NCI-H2227 treated with DMSO at 0.1 percent for 48 hours (cell line): ENCODE measurements around the gene FAM217B.
"Not testable (repeated sequence)": the region's sequence is repeated elsewhere in the genome, so short reads cannot be mapped to it uniquely, and the experiment has no call there.

Experiments used
- DNase-seq: peaks from one replicate; lab custom pipeline; 2025; lab: John Stamatoyannopoulos, UW

FAM217B gene

DNA sequence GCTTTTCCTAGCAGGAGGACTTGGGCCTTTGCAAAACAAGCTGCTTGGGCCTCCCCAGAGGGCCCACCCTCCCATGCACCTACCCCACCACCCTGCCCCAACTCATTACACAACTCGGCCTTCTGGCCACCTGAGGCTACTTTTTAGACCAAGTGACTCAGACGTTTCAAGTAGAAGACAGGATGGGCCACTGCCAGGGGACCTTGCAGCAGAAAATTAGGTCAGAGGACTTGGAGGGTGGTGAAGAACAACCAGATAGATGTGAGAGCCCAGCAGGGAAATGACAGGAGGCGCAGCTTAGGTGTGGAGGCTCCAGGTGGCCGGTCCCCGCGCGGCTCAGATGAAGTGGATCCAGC lies 1.5 kb upstream of the FAM217B start:
- DNase-seq = no peak

DNA sequence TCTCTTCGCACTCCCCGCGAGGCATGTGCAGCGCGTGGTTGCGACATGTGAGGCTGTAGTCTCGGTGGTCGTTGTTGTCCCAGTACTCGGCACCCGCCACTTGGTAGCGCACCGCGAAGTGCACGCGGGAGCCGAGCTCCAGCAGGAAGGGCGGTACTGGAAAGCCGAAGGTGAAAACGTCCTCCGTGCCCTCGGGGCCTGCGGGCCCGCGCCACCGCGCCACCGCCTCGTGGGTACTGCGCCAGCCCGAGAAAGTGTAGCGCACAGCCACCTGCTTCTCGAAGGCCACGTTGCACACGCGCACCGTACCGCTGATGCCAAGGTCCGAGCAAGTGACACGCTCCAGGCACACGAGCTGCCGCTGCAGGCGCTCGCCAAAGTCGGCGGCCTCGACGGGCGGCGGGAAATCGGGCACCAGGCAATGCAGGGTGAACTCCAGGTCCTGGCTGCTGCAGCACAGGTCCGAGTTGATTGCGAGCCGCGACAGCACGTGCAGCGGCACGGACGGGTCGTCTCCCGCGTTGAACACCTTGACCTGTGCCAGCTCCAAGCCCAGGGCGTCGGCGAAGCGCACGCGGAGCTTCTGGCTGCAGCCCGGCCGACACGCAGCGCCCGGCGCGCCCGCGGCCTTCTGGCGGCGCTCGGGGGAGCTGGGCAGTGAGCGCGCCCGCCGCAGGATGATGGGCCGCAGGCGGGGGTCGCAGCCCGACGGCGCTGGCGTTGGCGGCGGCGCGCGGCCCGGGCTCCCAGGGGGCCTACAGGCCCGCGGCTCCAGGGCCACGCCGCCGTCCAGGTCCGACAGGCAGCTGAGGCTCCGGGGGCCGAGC lies 924 bp upstream of the FAM217B start:
- DNase-seq = no peak

DNA sequence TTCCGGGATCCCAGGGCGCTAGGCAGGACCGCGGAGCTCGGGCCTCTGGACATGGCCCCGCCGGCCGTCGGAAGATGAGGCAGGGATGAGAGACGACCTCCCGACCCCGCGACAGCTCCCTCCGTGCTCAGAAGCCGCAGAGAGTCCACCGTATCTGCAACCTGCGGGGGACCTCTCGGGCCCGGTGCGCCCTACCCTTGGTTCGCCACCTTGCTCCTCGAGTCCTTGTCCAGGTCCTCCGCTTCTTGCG lies 385 bp upstream of the FAM217B start:
- DNase-seq = no peak

GRCh38 chr20:59940956-59941294 lies 736 bp downstream of the FAM217B start:
- DNase-seq = no peak

- no peak for DNase-seq
Measured at GRCh38 chr20:59942245-59942644, 2.1 kb downstream of the FAM217B start.

- no peak for DNase-seq
Measured at GRCh38 chr20:59944726-59945125, 4.5 kb downstream of the FAM217B start.

DNA sequence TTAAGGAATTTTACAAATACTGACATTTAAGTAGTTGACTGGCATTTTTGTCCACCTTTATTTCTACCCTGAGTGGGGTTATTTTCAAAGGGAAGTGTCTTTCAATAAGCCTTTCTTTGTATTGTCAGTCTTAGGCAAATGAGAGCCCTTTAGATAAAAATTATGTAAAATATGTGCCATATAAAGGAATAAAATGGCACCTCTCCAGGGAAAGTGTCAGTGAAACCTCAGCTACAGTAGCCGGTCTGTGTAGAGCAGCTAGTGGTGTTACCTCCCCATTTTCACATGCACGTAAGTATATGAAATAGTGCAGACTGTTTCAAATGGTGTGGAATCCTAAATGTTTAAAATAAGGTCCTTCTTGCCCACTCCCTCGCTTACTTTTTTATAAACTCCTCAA lies 5.0 kb downstream of the FAM217B start:
- DNase-seq = no peak

DNA sequence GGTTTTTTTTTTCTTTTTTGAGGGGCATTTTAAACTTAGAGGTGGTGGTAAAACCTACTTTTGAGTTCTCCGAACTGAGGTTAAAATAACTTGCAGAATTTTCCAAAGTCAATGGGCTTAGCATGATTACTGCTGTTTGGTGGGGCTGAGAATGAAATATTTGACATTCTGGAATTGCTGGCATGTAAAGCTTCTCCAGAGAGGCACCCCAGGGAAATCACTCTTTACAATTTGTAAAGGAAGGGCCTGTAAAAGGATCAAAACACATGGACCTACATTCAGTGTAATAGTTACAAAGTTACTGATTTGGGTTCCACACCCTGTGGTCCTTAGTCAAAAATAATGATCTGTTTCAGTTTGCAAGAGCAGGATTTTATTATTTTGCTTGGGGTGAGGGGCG lies 5.5 kb downstream of the FAM217B start:
- no peak for DNase-seq

DNA sequence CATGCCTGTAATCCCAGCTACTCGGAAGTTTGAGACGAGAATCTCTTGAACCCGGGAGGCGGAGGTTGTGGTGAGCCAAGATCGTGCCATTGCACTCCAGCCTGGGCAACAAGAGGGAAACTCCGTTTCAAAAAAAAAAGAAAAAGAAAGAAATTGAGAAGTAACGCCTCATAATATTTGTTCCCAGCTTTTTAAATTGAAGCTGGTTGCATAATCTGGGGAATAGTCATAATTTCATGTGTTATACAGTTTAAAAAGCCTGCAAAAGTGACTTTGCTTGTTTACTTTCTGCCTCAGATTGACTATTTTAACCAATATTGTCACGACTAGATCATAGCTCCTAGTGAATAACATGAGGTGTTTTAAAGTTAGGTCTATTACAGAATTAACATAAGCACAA lies 7.2 kb downstream of the FAM217B start:
- DNase-seq = no peak

GRCh38 chr20:59948212-59948611 lies 8.0 kb downstream of the FAM217B start:
- DNase-seq = no peak

GRCh38 chr20:59948828-59949720 lies 8.9 kb downstream of the FAM217B start:
- DNase-seq = peak; percentile 52

- DNase-seq = no peak
Measured at GRCh38 chr20:59949911-59950310, 9.7 kb downstream of the FAM217B start.

DNA sequence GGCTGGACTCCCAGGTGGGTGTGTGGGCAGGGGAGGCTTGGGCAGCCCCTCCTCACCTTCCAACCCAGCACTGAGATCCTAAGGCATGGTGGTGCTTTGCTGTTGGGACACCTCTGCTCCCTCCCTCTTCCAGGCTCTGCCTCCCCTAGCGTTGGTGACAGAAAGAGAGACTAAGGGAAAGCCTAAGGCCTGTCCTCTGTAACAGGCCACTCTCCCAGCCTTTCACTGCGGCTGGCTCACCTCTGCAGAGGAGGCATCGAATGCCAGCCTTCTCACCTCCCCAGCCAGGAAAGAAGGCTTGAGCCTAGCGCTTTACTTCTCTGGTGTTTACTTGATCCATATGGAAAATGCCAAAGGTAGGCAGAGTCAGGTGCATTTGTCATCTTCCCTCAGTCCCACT lies 14.5 kb downstream of the FAM217B start:
- DNase-seq = no peak

GRCh38 chr20:59955131-59955796 lies 15.1 kb downstream of the FAM217B start:
- DNase-seq = peak; percentile 53

GRCh38 chr20:59957568-59957967 lies 17.4 kb downstream of the FAM217B start:
- DNase-seq = not testable (repeated sequence)

DNA sequence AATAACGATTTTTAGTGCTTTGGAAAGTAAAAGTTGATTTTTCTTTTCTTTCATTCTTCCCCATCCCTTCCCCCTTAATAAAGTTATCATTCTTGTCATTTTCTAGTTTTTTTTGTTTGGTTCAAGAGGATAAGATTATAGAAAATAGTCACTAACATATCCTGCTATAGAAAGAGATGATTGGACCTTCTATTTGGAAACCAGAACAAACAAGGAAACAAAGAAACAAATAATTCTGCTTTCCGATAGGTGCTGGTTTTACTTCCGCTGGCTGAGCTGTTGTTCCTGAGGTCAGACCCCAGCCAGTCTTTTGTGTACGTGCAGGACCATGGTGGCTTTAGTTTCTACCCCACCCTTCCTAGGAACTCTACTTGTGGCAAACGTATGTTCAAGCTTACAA lies 17.9 kb downstream of the FAM217B start, which contains the start of gene CDH26:
CDH26 (plus strand) TSS at position 301 of the 400 bp plus-strand sequence. CDS start 304 bp downstream, outside the sequence.
- DNase-seq = no peak

GRCh38 chr20:59958626-59959025 lies 18.4 kb downstream of the FAM217B start:
- no peak for DNase-seq

GRCh38 chr20:59961423-59961822 lies 21.2 kb downstream of the FAM217B start:
- DNase-seq = no peak

- DNase-seq = no peak
Measured at GRCh38 chr20:59962155-59962554, 22.0 kb downstream of the FAM217B start.

DNA sequence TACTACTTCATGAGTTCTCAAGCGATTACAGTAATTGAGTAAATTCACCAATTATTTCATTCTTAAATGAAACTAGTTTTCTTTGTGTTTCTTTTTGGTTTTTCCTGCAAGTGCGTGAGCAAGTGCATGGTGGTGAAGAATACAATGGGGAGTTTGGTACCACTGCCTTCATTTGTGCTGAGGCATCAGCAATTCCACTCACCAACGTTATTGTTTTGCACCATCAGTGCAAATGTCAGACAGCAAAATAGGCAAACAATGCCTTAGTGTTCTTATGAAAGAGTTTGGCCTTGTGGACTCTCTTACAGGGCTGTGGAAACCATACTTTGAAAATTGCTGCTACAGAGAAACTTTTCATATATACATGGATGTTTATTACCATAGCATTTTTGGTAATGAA lies 26.2 kb downstream of the FAM217B start:
- no peak for DNase-seq

DNA sequence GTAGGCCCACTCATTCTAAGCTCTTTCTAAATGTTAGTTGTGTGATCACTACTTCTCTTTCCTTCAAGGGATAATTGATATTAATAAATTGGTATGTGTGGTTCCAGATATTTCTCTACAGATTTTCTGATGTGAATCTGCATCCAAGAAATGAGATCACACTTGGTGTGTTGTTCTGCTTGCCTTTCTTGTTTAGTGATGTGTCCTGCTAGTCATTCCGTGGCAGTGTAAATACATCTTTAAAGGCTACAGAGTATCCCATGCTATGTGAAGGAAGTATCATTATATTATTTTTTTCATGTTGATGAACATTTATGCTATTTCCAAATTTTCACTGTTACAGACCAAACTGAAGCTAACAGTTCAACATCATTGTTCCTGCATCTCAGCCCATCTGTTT lies 31.2 kb downstream of the FAM217B start:
- no peak for DNase-seq

GRCh38 chr20:59972037-59972801 lies 32.0 kb downstream of the FAM217B start:
- DNase-seq = no peak
